ENCODE measurements around the gene C1orf185.
A peak's percentile ranks its signal among the peaks of the same experiment; 100 is the strongest.
"Not testable (repeated sequence)": the region's sequence is repeated elsewhere in the genome, so short reads cannot be mapped to it uniquely, and the experiment has no call there.

Gene C1orf185

GRCh38 chr1:51101976-51102375, at the start of gene C1orf185:
Gene C1orf185, plus strand, starts transcription at chr1:51102228. Its CDS starts 6 bp downstream, at chr1:51102234.
- no peak for FAIRE-seq

GRCh38 chr1:51058858-51059257, 43.2 kb upstream of the C1orf185 start:
- FAIRE-seq: no peak

GRCh38 chr1:51061231-51061918, 40.7 kb upstream of the C1orf185 start:
- no peak for FAIRE-seq

GRCh38 chr1:51063121-51063520, 38.9 kb upstream of the C1orf185 start:
- no peak for FAIRE-seq

GRCh38 chr1:51070011-51070410, 32.0 kb upstream of the C1orf185 start:
- FAIRE-seq: no peak

GRCh38 chr1:51070640-51071039, 31.4 kb upstream of the C1orf185 start:
- no peak for FAIRE-seq

GRCh38 chr1:51071291-51072042, 30.6 kb upstream of the C1orf185 start:
- FAIRE-seq: no peak

- no peak for FAIRE-seq
Measured at GRCh38 chr1:51072043-51072439, 30.0 kb upstream of the C1orf185 start.

- FAIRE-seq: no peak
Measured at GRCh38 chr1:51072651-51073050, 29.4 kb upstream of the C1orf185 start.

- FAIRE-seq: no peak
Measured at GRCh38 chr1:51073456-51073855, 28.6 kb upstream of the C1orf185 start.

GRCh38 chr1:51086496-51087271, 15.3 kb upstream of the C1orf185 start:
- no peak for FAIRE-seq

GRCh38 chr1:51088474-51088873, 13.6 kb upstream of the C1orf185 start:
- no peak for FAIRE-seq

GRCh38 chr1:51093581-51093980, 8.4 kb upstream of the C1orf185 start:
- FAIRE-seq: no peak

- FAIRE-seq: no peak
Measured at GRCh38 chr1:51097171-51097570, 4.9 kb upstream of the C1orf185 start.

- no peak for FAIRE-seq
Measured at GRCh38 chr1:51100264-51100880, 1.7 kb upstream of the C1orf185 start.

GRCh38 chr1:51114137-51114536, 12.1 kb downstream of the C1orf185 start:
- FAIRE-seq: no peak

GRCh38 chr1:51115714-51116404, 13.8 kb downstream of the C1orf185 start:
- no peak for FAIRE-seq

GRCh38 chr1:51119331-51119730, 17.3 kb downstream of the C1orf185 start:
- no peak for FAIRE-seq

GRCh38 chr1:51120629-51121028, 18.6 kb downstream of the C1orf185 start:
- peak; percentile 13 for FAIRE-seq

- FAIRE-seq: not testable (repeated sequence)
Measured at GRCh38 chr1:51127152-51127551, 25.1 kb downstream of the C1orf185 start.

- FAIRE-seq: no peak
Measured at GRCh38 chr1:51131185-51131584, 29.2 kb downstream of the C1orf185 start.

- FAIRE-seq: no peak
Measured at GRCh38 chr1:51133045-51133444, 31.0 kb downstream of the C1orf185 start.

- not testable (repeated sequence) for FAIRE-seq
Measured at GRCh38 chr1:51137696-51138095, 35.7 kb downstream of the C1orf185 start.
